Endothelial cell of umbilical vein (primary cell): ENCODE measurements around the gene AK8. TPM values are rescaled to one million over a fixed set of nuclear protein-coding genes. Genes with fewer than 3 reads are reported as not detected.

Experiments
- BruUV-seq: library from RNA; stranded (reverse); fragments of 400-500 nt; replicated peaks from 2 replicates; lab custom pipeline; 2021; lab: Mats Ljungman, UMichigan
- CTCF ChIA-PET: fragments of 300-600, 350-600 bp; sonication (Branson Sonifier 250); formaldehyde crosslinking; loops from one replicate; lab custom pipeline; 2021; ENCODE audit warnings: antibody characterized with exemption, inconsistent platforms; lab: Charles Lee
- POLR2A ChIA-PET: fragments of 300-600, 350-600 bp; sonication (Branson Sonifier 250); formaldehyde crosslinking; loops from one replicate; lab custom pipeline; 2021; ENCODE audit warnings: antibody characterized with exemption, inconsistent platforms; lab: Charles Lee
- DNase-seq: peaks from one replicate; pipeline ENCODE4 v3.0.0-alpha.2; 2011; ENCODE audit warnings: low read depth, low spot score
- FAIRE-seq: peaks from 2 replicates; lab custom pipeline; 2011; peaks lifted over from hg19 to GRCh38; lab: Jason Lieb, UNC
- H2AFZ ChIP-seq: 2 replicates; pipeline ENCODE4 v1.6.0; 2012; ENCODE audit warnings: low read depth, low read length, control low read depth, inconsistent platforms
- H3K27ac ChIP-seq: 2 replicates; pipeline ENCODE4 v1.5.1; 2011; ENCODE audit warnings: low read depth, mild to moderate bottlenecking, control low read depth, low read length, moderate library complexity; ENCODE audit not compliant: insufficient read depth
- H3K27me3 ChIP-seq, 2 experiments: 2 replicates each; pipeline versions ENCODE4 v1.6.0 to v1.6.1; 2011; ENCODE audit warnings: low read length in 2 of 2, mixed read lengths in 1 of 2; ENCODE audit not compliant: control insufficient read depth in 2 of 2, insufficient read depth in 2 of 2
- H3K36me3 ChIP-seq, 2 experiments: 2 replicates in 1 of 2; 3 replicates in 1 of 2; pipeline ENCODE4 v1.5.1; 2011; ENCODE audit warnings: low read length in 2 of 2, mild to moderate bottlenecking in 1 of 2, moderate library complexity in 1 of 2; ENCODE audit not compliant: control insufficient read depth in 2 of 2, insufficient read depth in 2 of 2; ENCODE audit errors: extremely low read depth in 1 of 2
- H3K4me1 ChIP-seq: 3 replicates; pipeline ENCODE4 v1.5.1; 2011; ENCODE audit warnings: mild to moderate bottlenecking, low read length; ENCODE audit not compliant: control insufficient read depth, insufficient read depth; ENCODE audit errors: extremely low read depth
- H3K4me2 ChIP-seq: 2 replicates; pipeline ENCODE4 v1.6.1; 2011; ENCODE audit warnings: low read length, control low read depth, mixed read lengths; ENCODE audit not compliant: insufficient read depth
- H3K4me3 ChIP-seq, 3 experiments: fragments of 200-600 bp in 1 of 3; sonication (generic), shearing (Covaris generic) in 1 of 3; replicated peaks in 1 of 3; 2 replicates each; pipeline ENCODE4 v1.5.1; 2011 to 2016; ENCODE audit warnings: control low read depth in 3 of 3, low read length in 3 of 3, mild to moderate bottlenecking in 2 of 3, inconsistent platforms in 1 of 3, low read depth in 1 of 3, moderate library complexity in 1 of 3; ENCODE audit not compliant: insufficient read depth in 1 of 3
- H3K79me2 ChIP-seq: 2 replicates; pipeline ENCODE4 v1.6.0; 2012; ENCODE audit warnings: low read length, inconsistent platforms; ENCODE audit not compliant: control insufficient read depth, insufficient read depth
- H3K9ac ChIP-seq: replicated peaks from 2 replicates; pipeline ENCODE3; 2011; ENCODE audit warnings: low read length, control low read depth; ENCODE audit not compliant: insufficient read depth; ENCODE audit errors: extremely low read depth
- H3K9me1 ChIP-seq: replicated peaks from 3 replicates; pipeline ENCODE4 v1.6.0; 2011; ENCODE audit warnings: mild to moderate bottlenecking, low read length; ENCODE audit not compliant: control insufficient read depth, insufficient read depth; ENCODE audit errors: extremely low read depth
- H3K9me3 ChIP-seq: replicated peaks from 2 replicates; pipeline ENCODE4 v1.5.1; 2012; ENCODE audit warnings: low read length, inconsistent platforms; ENCODE audit not compliant: control insufficient read depth, insufficient read depth
- H4K20me1 ChIP-seq: replicated peaks from 2 replicates; pipeline ENCODE3; 2011; ENCODE audit warnings: mild to moderate bottlenecking, low read length; ENCODE audit not compliant: control insufficient read depth, insufficient read depth; ENCODE audit errors: extremely low read depth
- CTCF ChIP-seq, 2 donors: IDR thresholded peaks; 1 replicate in 1 of 2; 2 replicates in 1 of 2; pipeline ENCODE4 v1.5.1; 2011; ENCODE audit warnings: low read length in 2 of 2, mild to moderate bottlenecking in 2 of 2, moderate library complexity in 2 of 2, control low read depth in 1 of 2, inconsistent platforms in 1 of 2, low read depth in 1 of 2; ENCODE audit not compliant: insufficient read depth in 1 of 2; ENCODE audit errors: extremely low read depth in 1 of 2
- EZH2 ChIP-seq: IDR thresholded peaks from 2 replicates; pipeline ENCODE4 v1.6.1; 2012; ENCODE audit warnings: borderline replicate concordance, low read depth, mild to moderate bottlenecking, moderate library complexity, low read length, inconsistent platforms; ENCODE audit not compliant: severe bottlenecking
- FOS ChIP-seq: IDR thresholded peaks from 2 replicates; pipeline ENCODE4 v1.6.1; 2011; ENCODE audit warnings: mild to moderate bottlenecking, low read length, moderate library complexity, borderline replicate concordance; ENCODE audit not compliant: insufficient read depth
- GATA2 ChIP-seq: IDR thresholded peaks from 2 replicates; pipeline ENCODE4 v1.7.0; 2011; ENCODE audit warnings: low read depth, mild to moderate bottlenecking, moderate library complexity, mixed read lengths, low read length; ENCODE audit not compliant: insufficient read length, insufficient read depth
- JUN ChIP-seq: IDR thresholded peaks from 2 replicates; pipeline ENCODE4 v1.6.1; 2011; ENCODE audit warnings: borderline replicate concordance, low read depth; ENCODE audit not compliant: insufficient read length, insufficient read depth
- MAX ChIP-seq: IDR thresholded peaks from 2 replicates; pipeline ENCODE4 v1.6.1; 2011; ENCODE audit not compliant: insufficient read depth, insufficient read length
- MYC ChIP-seq: IDR thresholded peaks from one replicate; pipeline ENCODE4 v1.6.1; 2011; ENCODE audit warnings: mild to moderate bottlenecking, low read depth, low read length
- POLR2A ChIP-seq: IDR thresholded peaks from 2 replicates; pipeline ENCODE4 v1.6.1; 2012; ENCODE audit warnings: low read depth, mild to moderate bottlenecking, control low read depth, low read length
- POLR2AphosphoS5 ChIP-seq: IDR thresholded peaks from 2 replicates; pipeline ENCODE4 v1.6.1; 2012; ENCODE audit warnings: low read depth, mild to moderate bottlenecking, control low read depth, low read length, moderate library complexity; ENCODE audit not compliant: insufficient read depth
- dilution Hi-C: fragments of 300-500 bp; cut with MboI; formaldehyde crosslinking; loops from one replicate; pipeline ENCODE4 v1.15.0; 2019; ENCODE audit warnings: low sequenced_read_pairs; ENCODE audit not compliant: extremely low pct_ligation_motif_present
- intact Hi-C: fragments of 100-400 bp; cut with micrococcal nuclease; formaldehyde crosslinking; loops from one replicate; pipeline ENCODE4 v1.10.0; 2022
- polyA plus RNA-seq, 4 experiments: library from polyadenylated mRNA; depleted of rRNA in 3 of 4; stranded (reverse) in 3 of 4; unstranded in 1 of 4; fragments of >200 nt; gene quantifications; 2 replicates each; pipeline versions ENCODE4 v1.2.1 to v1.2.3, GENCODE V29; 2011 to 2012; ENCODE audit warnings: missing spikeins in 1 of 4
- total RNA-seq: library from RNA; stranded (reverse); gene quantifications from 2 replicates; pipeline ENCODE4 v1.2.3, GENCODE V29; 2021

AK8 gene
- total and polyA plus RNA-seq, 2 donors (not counting 3 experiments of a cell fraction or from before 2014, with no cell fraction given), result 0.06 TPM; not detected in 1

DNA sequence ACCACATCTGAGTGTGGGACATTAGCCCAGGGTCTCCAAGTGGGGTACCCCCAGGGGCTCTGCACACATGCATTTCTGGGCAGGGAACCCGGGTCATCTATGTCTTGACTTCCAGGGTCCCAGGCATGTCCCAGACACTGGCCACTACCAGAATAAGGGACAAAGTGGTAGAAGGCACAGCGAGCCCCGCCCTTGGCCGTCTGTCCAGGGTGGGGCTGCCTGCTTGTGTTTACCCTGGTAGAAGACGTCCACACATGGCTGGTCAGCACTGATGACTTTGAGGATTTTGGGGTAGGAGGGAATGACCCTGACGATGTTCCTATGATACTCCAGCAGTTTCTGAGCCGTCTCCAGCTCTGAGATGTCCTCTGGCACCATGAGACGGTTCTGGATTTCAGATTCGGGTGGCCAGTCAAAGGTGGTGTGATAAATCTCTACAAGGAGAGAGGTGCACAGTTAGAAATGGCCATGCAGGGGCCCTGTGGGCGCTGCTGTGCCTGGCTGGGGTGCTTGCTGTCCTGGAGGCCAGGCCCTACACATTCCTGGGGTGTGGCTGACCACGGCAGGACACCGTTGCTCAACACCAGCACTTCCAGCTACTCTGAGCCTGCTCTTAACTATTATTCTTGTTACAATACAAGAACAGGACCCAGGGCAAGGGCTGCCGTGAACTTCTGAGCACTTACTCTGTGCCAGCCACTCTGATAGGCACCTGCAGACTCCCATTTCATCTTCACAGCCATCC, 51.3 kb downstream of the AK8 start:
- Histone ChIP-seq H3K9ac (no peak overlapping the region), H3K36me3 (no peaks in the 10 kb centered on the region), H3K4me3 (no peak overlapping the region), H3K79me2 (no peaks in the 10 kb centered on the region), H4K20me1 (no peaks in the 10 kb centered on the region), H3K27me3 (peaks cover 2 to 6% of the 10 kb centered on the region in 2 experiments), H3K27ac (no peak overlapping the region), H3K4me2 (no peak overlapping the region), H2AFZ (no peak overlapping the region), H3K9me1 (no peaks in the 10 kb centered on the region), H3K9me3 (no peaks in the 10 kb centered on the region), H3K4me1 (no peaks in the 10 kb centered on the region)
- BruUV-seq, result no TSS peak
- CTCF ChIA-PET, result interaction anchor here (1.3 kb wide), 1 partner anchor 20 kb away, joined by 3 read pairs; no protein-coding TSS in a partner anchor
- no peak for FAIRE-seq
- dilution Hi-C loops, result no loop called here
- DNase-seq, result no peak
- POLR2A ChIA-PET, result no interaction called here
- intact Hi-C loops, result no loop called here
- no peak for TF ChIP-seq GATA2
- TF ChIP-seq CTCF (IDR thresholded peaks at IDR 0.05; ENCODE audit: extremely low read depth in 1 of 2, insufficient read depth in 1 of 2, low read depth in 1 of 2, low read length in 2 of 2), result no peak
- TF ChIP-seq FOS, result no peak
- TF ChIP-seq POLR2A, result no peak
- no peak for TF ChIP-seq EZH2
- TF ChIP-seq MAX, result no peak
- TF ChIP-seq POLR2AphosphoS5, result no peak
- TF ChIP-seq MYC, result no peak
- TF ChIP-seq JUN, result no peak
